Embryonic facial prominence (tissue), 1 donor: ENCODE measurements around the gene UNC5B.
A peak's percentile ranks its signal among the peaks of the same experiment; 100 is the strongest.

Source experiments
- DNase-seq: peaks from one replicate; pipeline ENCODE4 v3.0.0-alpha.2; 2016; ENCODE audit errors: extremely low spot score

UNC5B gene

GRCh38 chr10:71239946-71240795 lies 27.8 kb downstream of the UNC5B start:
- DNase-seq: no peak

GRCh38 chr10:71241114-71241829 lies 28.9 kb downstream of the UNC5B start:
- DNase-seq: no peak

GRCh38 chr10:71241830-71242621 lies 29.7 kb downstream of the UNC5B start:
- no peak for DNase-seq

- no peak for DNase-seq
These were observed 30.2 kb downstream of the UNC5B start for GRCh38 chr10:71242622-71243009.

GRCh38 chr10:71243756-71244395 lies 31.5 kb downstream of the UNC5B start:
- DNase-seq: no peak

- peak; percentile 77 for DNase-seq
These were observed 32.4 kb downstream of the UNC5B start for GRCh38 chr10:71244431-71245419.

GRCh38 chr10:71245420-71246325 lies 33.3 kb downstream of the UNC5B start:
- no peak for DNase-seq

GRCh38 chr10:71246591-71247413 lies 34.4 kb downstream of the UNC5B start:
- DNase-seq: no peak

- no peak for DNase-seq
These were observed 35.0 kb downstream of the UNC5B start for GRCh38 chr10:71247414-71247705.

GRCh38 chr10:71247804-71248203 lies 35.4 kb downstream of the UNC5B start:
- DNase-seq: no peak

- DNase-seq: no peak
These were observed 35.8 kb downstream of the UNC5B start for GRCh38 chr10:71248210-71248609.

- DNase-seq: no peak
These were observed 37.6 kb downstream of the UNC5B start for GRCh38 chr10:71249996-71250395.

- no peak for DNase-seq
These were observed 38.0 kb downstream of the UNC5B start for GRCh38 chr10:71250405-71250804.

GRCh38 chr10:71250842-71251241 lies 38.5 kb downstream of the UNC5B start:
- no peak for DNase-seq

GRCh38 chr10:71251319-71251718 lies 38.9 kb downstream of the UNC5B start:
- no peak for DNase-seq

GRCh38 chr10:71252220-71252619 lies 39.9 kb downstream of the UNC5B start:
- DNase-seq: no peak

GRCh38 chr10:71253981-71254818 lies 41.8 kb downstream of the UNC5B start:
- no peak for DNase-seq
